Thoracic aorta (tissue), 2 donors: ENCODE measurements around the gene NKX1-1. TPM values are rescaled to one million over a fixed set of nuclear protein-coding genes. Genes with fewer than 3 reads are reported as not detected.

Source experiments
- ATAC-seq: fragments of 150-250 bp; one replicate; pipeline ENCODE4 v1.8.0; 2017; ENCODE audit warnings: low read depth; ENCODE audit not compliant: insufficient number of reproducible peaks, low FRiP score
- DNase-seq: peaks from one replicate; pipeline ENCODE4 v3.0.0-alpha.2; 2020; ENCODE audit warnings: low spot score
- H3K27ac ChIP-seq, 2 donors: fragments of 200-600 bp; sonication (generic); 1 replicate in 1 of 2; 2 replicates in 1 of 2; pipeline ENCODE4 v1.5.1; 2016; ENCODE audit warnings: mild to moderate bottlenecking in 2 of 2, moderate library complexity in 2 of 2
- H3K27me3 ChIP-seq: fragments of 200-600 bp; sonication (generic); replicated peaks from 2 replicates; pipeline ENCODE4 v1.6.0; 2016; ENCODE audit warnings: mild to moderate bottlenecking; ENCODE audit not compliant: insufficient read depth
- H3K36me3 ChIP-seq: fragments of 200-600 bp; sonication (generic); one replicate; pipeline ENCODE4 v1.5.1; 2016
- H3K4me1 ChIP-seq, 2 donors: fragments of 200-600 bp; sonication (generic); 1 replicate in 1 of 2; 2 replicates in 1 of 2; pipeline versions ENCODE4 v1.5.1 to v1.6.0; 2016; ENCODE audit warnings: low read depth in 2 of 2, mild to moderate bottlenecking in 1 of 2; ENCODE audit not compliant: control insufficient read depth in 1 of 2
- H3K4me3 ChIP-seq: fragments of 200-600 bp; sonication (generic); 2 replicates; pipeline ENCODE4 v1.5.1; 2016; ENCODE audit warnings: mild to moderate bottlenecking
- H3K9me3 ChIP-seq: fragments of 200-600 bp; sonication (generic); 2 replicates; pipeline ENCODE4 v1.5.1; 2016
- CTCF ChIP-seq: fragments of 200-600 bp; sonication (generic); IDR thresholded peaks from one replicate; pipeline ENCODE4 v1.5.1; 2019; ENCODE audit warnings: antibody characterized with exemption
- total RNA-seq, 2 donors: library from RNA; depleted of rRNA; stranded (reverse); fragments of >200 nt; gene quantifications; one replicate each; pipeline versions ENCODE4 v1.1.0 to v1.2.3, GENCODE V29; 2016

Gene NKX1-1
- total RNA-seq, 2 donors from 2014 or later, result not detected

- Histone ChIP-seq H3K36me3 (no peaks in the 10 kb centered on the region), H3K9me3 (no peaks in the 10 kb centered on the region), H3K4me1 (peaks cover 0 to 44% of the 10 kb centered on the region in 2 donors), H3K4me3 (no peak overlapping the region), H3K27me3 (peaks cover 20% of the 10 kb centered on the region), H3K27ac (no peak overlapping the region)
- ATAC-seq (no peak), DNase-seq (no peak)
- TF ChIP-seq CTCF, result no peak
These were observed 3.6 kb downstream of the NKX1-1 start for GRCh38 chr4:1402516-1403091.

GRCh38 chr4:1402021-1402515, 4.2 kb downstream of the NKX1-1 start:
- H3K4me3 ChIP-seq, result no peak overlapping the region
- no peaks in the 10 kb centered on the region for H3K36me3 ChIP-seq
- peaks cover 0 to 39% of the 10 kb centered on the region in 2 donors for H3K4me1 ChIP-seq
- ATAC-seq (no peak), DNase-seq (no peak)
- H3K27me3 ChIP-seq, result peaks cover 20% of the 10 kb centered on the region
- no peak for TF ChIP-seq CTCF
- no peak overlapping the region for H3K27ac ChIP-seq
- peaks cover 4% of the 10 kb centered on the region for H3K9me3 ChIP-seq

- ATAC-seq (no peak), DNase-seq (no peak)
- no peak overlapping the region for H3K4me3 ChIP-seq
- no peak for TF ChIP-seq CTCF
- no peaks in the 10 kb centered on the region for H3K36me3 ChIP-seq
- H3K27me3 ChIP-seq, result peaks cover 20% of the 10 kb centered on the region
- peaks cover 0 to 38% of the 10 kb centered on the region in 2 donors for H3K4me1 ChIP-seq
- H3K9me3 ChIP-seq, result peaks cover 4% of the 10 kb centered on the region
- no peak overlapping the region for H3K27ac ChIP-seq
These were observed 4.7 kb downstream of the NKX1-1 start for GRCh38 chr4:1401409-1402020.

- no peak for DNase-seq
- H3K27ac ChIP-seq, result no peak overlapping the region
- H3K27me3 ChIP-seq, result peaks cover 20% of the 10 kb centered on the region
- no peak for TF ChIP-seq CTCF
- no peak for ATAC-seq
- H3K36me3 ChIP-seq, result no peaks in the 10 kb centered on the region
- H3K4me3 ChIP-seq, result no peak overlapping the region
- peaks cover 4% of the 10 kb centered on the region for H3K9me3 ChIP-seq
- H3K4me1 ChIP-seq, result peaks cover 0 to 35% of the 10 kb centered on the region in 2 donors
These were observed 5.3 kb downstream of the NKX1-1 start for GRCh38 chr4:1400831-1401408.

GRCh38 chr4:1400191-1400805, 5.9 kb downstream of the NKX1-1 start:
- H3K27ac ChIP-seq, result no peak overlapping the region
- H3K4me3 ChIP-seq, result no peak overlapping the region
- DNase-seq (no peak), ATAC-seq (no peak)
- H3K36me3 ChIP-seq, result peaks cover 3% of the 10 kb centered on the region
- H3K9me3 ChIP-seq, result peaks cover 4% of the 10 kb centered on the region
- peaks cover 14% of the 10 kb centered on the region for H3K27me3 ChIP-seq
- H3K4me1 ChIP-seq, result peaks cover 0 to 29% of the 10 kb centered on the region in 2 donors
- TF ChIP-seq CTCF, result no peak
